Neural crest cell (in vitro differentiated cells): ENCODE data around the gene LAPTM5. TPM values are rescaled to one million over a fixed set of nuclear protein-coding genes. Genes with fewer than 3 reads are reported as not detected.

Experiments used
- DNase-seq: peaks from one replicate; pipeline ENCODE4 v3.0.0; 2021; ENCODE audit warnings: low read depth, mixed read lengths, low spot score
- H3K27ac Mint-ChIP-seq: one replicate; pipeline ENCODE4 v1.8.0; 2021; ENCODE audit warnings: mild to moderate bottlenecking, mixed read lengths; ENCODE audit not compliant: unreplicated experiment
- H3K27me3 Mint-ChIP-seq: 2 replicates; pipeline ENCODE4 v1.8.0; 2021; ENCODE audit warnings: low read depth, mild to moderate bottlenecking, mixed read lengths
- H3K36me3 Mint-ChIP-seq: 2 replicates; pipeline ENCODE4 v1.8.0; 2021; ENCODE audit warnings: low read depth, mild to moderate bottlenecking, mixed read lengths
- H3K4me1 Mint-ChIP-seq: 2 replicates; pipeline ENCODE4 v1.8.0; 2021; ENCODE audit warnings: mixed read lengths
- H3K4me3 Mint-ChIP-seq: one replicate; pipeline ENCODE4 v1.8.0; 2021; ENCODE audit warnings: mild to moderate bottlenecking, mixed read lengths
- H3K9me3 Mint-ChIP-seq: 2 replicates; pipeline ENCODE4 v1.8.0; 2021; ENCODE audit warnings: mixed read lengths
- total RNA-seq: library from RNA; stranded (reverse); gene quantifications from 2 replicates; pipeline ENCODE4 v1.2.1, GENCODE V29; 2021
- TF ChIP-seq, protein P1 (sequence below): fragments of 200-600 bp; sonication (generic); conservative IDR thresholded peaks from 2 replicates; pipeline ENCODE4 v1.5.0; 2021; ENCODE audit warnings: antibody characterized with exemption, mild to moderate bottlenecking

Gene LAPTM5
- total RNA-seq, 1 donor from 2014 or later: 1.5 TPM

DNA sequence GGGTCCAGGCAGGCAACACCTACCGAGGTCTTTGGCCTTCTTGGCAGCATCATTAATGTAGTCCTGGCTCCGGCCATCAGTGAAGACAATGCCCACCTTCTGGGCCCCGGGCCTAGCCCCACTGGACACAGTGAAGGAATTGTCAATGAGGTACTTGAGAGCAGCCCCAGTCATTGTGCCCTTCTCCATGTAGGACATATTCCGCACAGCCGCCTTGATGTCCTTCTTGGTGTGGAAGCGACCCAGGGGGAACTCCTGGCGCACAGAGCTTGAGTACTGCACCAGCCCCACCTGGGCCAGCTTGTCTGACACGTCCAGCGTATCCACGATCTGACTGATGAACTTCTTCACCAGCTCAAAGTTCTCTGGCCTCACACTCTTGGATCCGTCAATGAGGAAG, 41.7 kb downstream of the LAPTM5 start:
- Mint-ChIP-seq H3K4me3 (no peak overlapping the region), H3K27ac (no peak overlapping the region), H3K36me3 (no peaks in the 10 kb centered on the region), H3K4me1 (peaks cover 21% of the 10 kb centered on the region), H3K9me3 (peaks cover 3% of the 10 kb centered on the region), H3K27me3 (no peaks in the 10 kb centered on the region)
- DNase-seq: no peak
- TF ChIP-seq, protein P1, sequence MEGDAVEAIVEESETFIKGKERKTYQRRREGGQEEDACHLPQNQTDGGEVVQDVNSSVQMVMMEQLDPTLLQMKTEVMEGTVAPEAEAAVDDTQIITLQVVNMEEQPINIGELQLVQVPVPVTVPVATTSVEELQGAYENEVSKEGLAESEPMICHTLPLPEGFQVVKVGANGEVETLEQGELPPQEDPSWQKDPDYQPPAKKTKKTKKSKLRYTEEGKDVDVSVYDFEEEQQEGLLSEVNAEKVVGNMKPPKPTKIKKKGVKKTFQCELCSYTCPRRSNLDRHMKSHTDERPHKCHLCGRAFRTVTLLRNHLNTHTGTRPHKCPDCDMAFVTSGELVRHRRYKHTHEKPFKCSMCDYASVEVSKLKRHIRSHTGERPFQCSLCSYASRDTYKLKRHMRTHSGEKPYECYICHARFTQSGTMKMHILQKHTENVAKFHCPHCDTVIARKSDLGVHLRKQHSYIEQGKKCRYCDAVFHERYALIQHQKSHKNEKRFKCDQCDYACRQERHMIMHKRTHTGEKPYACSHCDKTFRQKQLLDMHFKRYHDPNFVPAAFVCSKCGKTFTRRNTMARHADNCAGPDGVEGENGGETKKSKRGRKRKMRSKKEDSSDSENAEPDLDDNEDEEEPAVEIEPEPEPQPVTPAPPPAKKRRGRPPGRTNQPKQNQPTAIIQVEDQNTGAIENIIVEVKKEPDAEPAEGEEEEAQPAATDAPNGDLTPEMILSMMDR: no peak

DNA sequence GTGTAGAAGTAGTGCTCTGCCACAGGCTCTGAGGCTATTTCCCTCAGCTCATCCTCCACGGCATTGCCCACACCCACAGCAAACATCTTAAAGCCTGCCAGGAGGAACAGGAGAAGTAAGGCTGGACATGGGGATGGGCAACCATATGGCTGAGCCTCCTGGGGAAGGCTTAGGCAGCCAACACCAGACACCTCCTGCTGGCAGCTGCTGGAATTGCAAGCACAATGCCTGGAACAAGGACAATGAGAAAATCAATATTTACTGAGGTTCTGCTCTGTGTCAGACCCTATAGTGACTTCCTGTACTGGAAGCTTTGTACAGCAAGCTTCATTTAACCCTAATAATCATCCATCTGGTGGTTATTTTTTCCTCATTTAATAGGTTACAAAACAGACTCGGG, 42.4 kb downstream of the LAPTM5 start:
- no peak overlapping the region for H3K4me3 Mint-ChIP-seq
- TF ChIP-seq, protein P1: peak; percentile 57
- H3K36me3 Mint-ChIP-seq: no peaks in the 10 kb centered on the region
- peaks cover 3% of the 10 kb centered on the region for H3K9me3 Mint-ChIP-seq
- no peak overlapping the region for H3K27ac Mint-ChIP-seq
- peak; percentile 38 for DNase-seq
- no peaks in the 10 kb centered on the region for H3K27me3 Mint-ChIP-seq
- peaks cover 21% of the 10 kb centered on the region for H3K4me1 Mint-ChIP-seq

DNA sequence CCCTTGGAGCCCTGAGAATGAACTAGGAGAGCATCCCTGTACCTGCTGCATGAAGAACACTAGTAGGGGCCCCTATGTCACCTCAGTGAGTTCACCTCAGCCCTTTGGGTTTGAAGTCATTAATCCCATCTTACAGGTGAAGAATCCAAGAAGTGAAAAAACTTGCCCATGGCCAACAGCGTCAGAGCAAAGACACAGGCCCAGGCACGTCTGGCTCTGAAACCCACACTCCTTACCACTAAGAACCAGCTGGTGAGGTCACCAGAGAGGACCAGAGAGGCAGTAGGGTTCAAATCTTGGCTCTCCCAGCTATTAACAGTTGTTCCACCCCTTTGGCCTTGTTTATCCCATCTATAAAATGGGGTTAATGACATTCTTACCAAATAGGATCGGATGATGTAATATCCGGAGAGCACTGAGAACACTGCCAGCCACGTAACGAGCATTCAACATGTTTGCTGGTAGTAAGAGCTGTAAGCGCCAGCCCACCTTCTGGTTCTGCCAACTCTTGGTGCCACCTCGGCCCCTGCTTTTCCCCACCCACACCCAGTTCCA, 43.0 kb downstream of the LAPTM5 start:
- TF ChIP-seq, protein P1: no peak
- Mint-ChIP-seq H3K4me3 (no peak overlapping the region), H3K27me3 (no peaks in the 10 kb centered on the region), H3K36me3 (no peaks in the 10 kb centered on the region), H3K27ac (no peak overlapping the region), H3K4me1 (peaks cover 20% of the 10 kb centered on the region), H3K9me3 (peaks cover 3% of the 10 kb centered on the region)
- no peak for DNase-seq

DNA sequence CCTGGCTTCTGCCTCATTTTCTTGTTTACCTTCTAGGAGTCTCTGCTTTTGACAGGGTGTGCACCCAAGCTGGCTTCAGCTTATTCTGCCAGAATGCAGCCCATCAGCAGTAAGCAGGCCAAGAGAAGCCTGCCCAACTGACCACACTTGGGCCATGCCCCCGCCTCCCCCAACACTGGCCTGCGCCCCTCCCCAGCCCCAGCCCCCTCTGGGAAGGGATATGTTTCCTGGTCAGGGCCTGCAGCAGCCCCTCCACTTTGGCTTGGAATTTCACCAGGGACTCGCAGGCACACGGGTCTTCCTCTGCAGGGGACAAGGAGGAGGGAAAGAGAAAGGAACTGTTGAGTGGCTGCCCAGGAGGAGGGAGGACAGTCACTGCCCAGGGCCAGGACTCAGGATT, 43.5 kb downstream of the LAPTM5 start:
- no peak overlapping the region for H3K27ac Mint-ChIP-seq
- DNase-seq: no peak
- H3K4me1 Mint-ChIP-seq: peaks cover 15% of the 10 kb centered on the region
- no peaks in the 10 kb centered on the region for H3K27me3 Mint-ChIP-seq
- TF ChIP-seq, protein P1: no peak
- no peaks in the 10 kb centered on the region for H3K36me3 Mint-ChIP-seq
- no peak overlapping the region for H3K4me3 Mint-ChIP-seq
- H3K9me3 Mint-ChIP-seq: peaks cover 3% of the 10 kb centered on the region

DNA sequence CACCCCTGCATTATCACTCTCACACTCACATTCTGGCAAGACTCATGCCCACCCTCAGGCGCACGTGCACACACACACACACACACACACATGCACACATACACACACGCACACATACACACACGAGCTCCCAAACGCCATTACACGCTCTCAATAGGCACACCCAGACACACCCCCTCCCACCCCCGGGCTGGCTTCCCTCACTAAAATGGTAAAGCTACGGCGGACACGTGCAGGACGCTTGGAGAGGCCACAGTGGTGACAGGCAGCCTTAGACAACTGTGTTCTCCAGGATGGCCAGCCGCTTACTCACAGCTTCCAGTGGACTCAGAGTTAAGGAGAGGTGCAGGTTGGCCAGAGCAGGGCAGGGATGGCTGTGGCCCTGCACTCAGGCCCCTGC, 44.3 kb downstream of the LAPTM5 start:
- DNase-seq: no peak

More for the DNA sequence above, 44.3 kb downstream of the LAPTM5 start:
- Mint-ChIP-seq H3K27ac (no peak overlapping the region), H3K36me3 (no peaks in the 10 kb centered on the region), H3K4me3 (peak overlapping the region; percentile 17), H3K27me3 (no peaks in the 10 kb centered on the region), H3K9me3 (peaks cover 3% of the 10 kb centered on the region), H3K4me1 (peaks cover 15% of the 10 kb centered on the region)
- TF ChIP-seq, protein P1: no peak
